Measurements from ENCODE around the gene FBXL17. TPM values are rescaled to one million over a fixed set of nuclear protein-coding genes. Genes with fewer than 3 reads are reported as not detected.

FBXL17 gene
- total RNA-seq, 1 experiment from 2014 or later, result 3.5 TPM

DNA sequence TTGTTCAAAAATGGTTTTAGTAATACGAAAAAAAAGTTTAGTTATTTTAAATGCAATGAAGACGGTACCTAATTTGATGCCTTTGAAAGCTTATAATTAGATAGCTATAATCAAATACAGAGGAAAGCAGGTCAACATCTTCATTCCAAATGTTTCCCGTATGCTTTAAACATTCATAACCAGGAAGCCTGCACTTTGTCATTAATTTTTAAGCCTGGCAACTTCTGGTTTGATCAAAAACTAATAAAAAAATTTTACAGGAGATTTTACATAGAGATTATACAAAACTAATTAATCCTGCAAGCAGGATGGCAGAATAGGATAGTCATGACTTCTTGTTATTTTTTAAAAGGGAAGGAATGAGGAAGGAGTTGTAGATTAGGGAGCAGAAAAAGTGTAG is 353.0 kb downstream of the FBXL17 start:
- ChIA-PET POLR2A (no interaction called here), CTCF (interaction anchor here (1.1 to 1.5 kb wide), 3 partner anchors 17 to 231 kb away, joined by 3 to 4 read pairs (median 3); no protein-coding TSS in a partner anchor)
- no peaks in the 10 kb centered on the region for H3K36me3 Mint-ChIP-seq
- DNase-seq (ENCODE audit: low spot score) (no peak), ATAC-seq (no peak)
- H3K4me1 Mint-ChIP-seq, result peaks cover 6% of the 10 kb centered on the region; the same call in 1 of the 2 replicates
- peaks cover 6% of the 10 kb centered on the region for H3K9me3 Mint-ChIP-seq
- TF ChIP-seq USF1 (CRISPR knock-in tag; IDR thresholded peaks at IDR 0.05), result no peak
- TF ChIP-seq GRHL2 (CRISPR knock-in tag; IDR thresholded peaks at IDR 0.05; ENCODE audit: insufficient replicate concordance, severe bottlenecking), result no peak
- TF ChIP-seq EMX1 (CRISPR knock-in tag; IDR thresholded peaks at IDR 0.05), result no peak
- no peak for TF ChIP-seq FOXP4 (CRISPR knock-in tag; IDR thresholded peaks at IDR 0.05)
- TF ChIP-seq NR1H2 (CRISPR knock-in tag; IDR thresholded peaks at IDR 0.05), result no peak
- no peak for TF ChIP-seq OVOL2 (CRISPR knock-in tag; IDR thresholded peaks at IDR 0.05; ENCODE audit: borderline replicate concordance)
- no peak for TF ChIP-seq PREB (CRISPR knock-in tag; IDR thresholded peaks at IDR 0.05; ENCODE audit: borderline replicate concordance)
- no peak for TF ChIP-seq ESRRA (CRISPR knock-in tag; IDR thresholded peaks at IDR 0.05; ENCODE audit: borderline replicate concordance)
- no peak for TF ChIP-seq FOXP1 (CRISPR knock-in tag; IDR thresholded peaks at IDR 0.05; ENCODE audit: borderline replicate concordance)
- no peak for TF ChIP-seq MYBL2 (CRISPR knock-in tag; IDR thresholded peaks at IDR 0.05)
- TF ChIP-seq PRRX2 (CRISPR knock-in tag; IDR thresholded peaks at IDR 0.05), result no peak
- TF ChIP-seq E2F5 (CRISPR knock-in tag; IDR thresholded peaks at IDR 0.05), result no peak
- no peak for TF ChIP-seq RORB (CRISPR knock-in tag; IDR thresholded peaks at IDR 0.05)
- TF ChIP-seq ZNF423 (CRISPR knock-in tag; IDR thresholded peaks at IDR 0.05), result no peak
- no peak for TF ChIP-seq FOXJ3 (CRISPR knock-in tag; IDR thresholded peaks at IDR 0.05; ENCODE audit: borderline replicate concordance)
- no peak for TF ChIP-seq CREB1 (CRISPR knock-in tag; IDR thresholded peaks at IDR 0.05)
- no peaks in the 10 kb centered on the region for H3K27me3 Mint-ChIP-seq (ENCODE audit: low read depth)
- no peak overlapping the region for H3K4me3 Mint-ChIP-seq
- no peak overlapping the region for H3K27ac Mint-ChIP-seq

- CTCF ChIA-PET, result interaction anchor here (1.5 kb wide), 2 partner anchors 17 to 173 kb away, joined by 3 to 4 read pairs; no protein-coding TSS in a partner anchor
- TF ChIP-seq ZNF416 (CRISPR knock-in tag; IDR thresholded peaks at IDR 0.05), result no peak
- H3K9me3 Mint-ChIP-seq, result peaks cover 6% of the 10 kb centered on the region
- DNase-seq (ENCODE audit: low spot score), result no peak
- peaks cover 6% of the 10 kb centered on the region; the same call in 1 of the 2 replicates for H3K4me1 Mint-ChIP-seq
- POLR2A ChIA-PET, result no interaction called here
- no peak overlapping the region for H3K4me3 Mint-ChIP-seq
- no peak overlapping the region for H3K27ac Mint-ChIP-seq
- H3K36me3 Mint-ChIP-seq, result no peaks in the 10 kb centered on the region
- no peaks in the 10 kb centered on the region for H3K27me3 Mint-ChIP-seq (ENCODE audit: low read depth)
- peak; percentile 72 for ATAC-seq
Measured at GRCh38 chr5:108028412-108028811, 353.5 kb downstream of the FBXL17 start.

DNA sequence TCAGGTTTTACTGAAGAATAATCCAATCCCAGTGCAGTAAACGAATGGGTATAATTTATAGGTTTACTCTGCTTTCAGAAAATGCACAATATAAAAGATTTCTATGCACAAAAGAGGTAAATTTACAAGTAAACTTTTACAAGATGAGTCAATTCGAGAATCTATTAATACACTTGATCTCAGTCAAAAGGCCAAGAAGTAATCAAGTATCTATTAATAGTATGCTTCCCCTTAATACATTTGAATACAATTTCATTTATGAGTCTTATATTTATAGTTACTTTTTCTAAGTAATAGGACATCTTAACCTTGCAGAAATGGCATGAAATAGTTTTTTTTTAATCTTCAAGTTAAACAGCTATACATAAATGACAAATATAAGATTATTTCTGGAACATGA is 355.9 kb downstream of the FBXL17 start:
- H3K9me3 Mint-ChIP-seq, result no peaks in the 10 kb centered on the region
- H3K27me3 Mint-ChIP-seq (ENCODE audit: low read depth), result no peaks in the 10 kb centered on the region
- ChIA-PET CTCF (no interaction called here), POLR2A (no interaction called here)
- no peak overlapping the region for H3K27ac Mint-ChIP-seq
- H3K4me3 Mint-ChIP-seq, result no peak overlapping the region
- no peaks in the 10 kb centered on the region for H3K36me3 Mint-ChIP-seq
- TF ChIP-seq, protein P1, sequence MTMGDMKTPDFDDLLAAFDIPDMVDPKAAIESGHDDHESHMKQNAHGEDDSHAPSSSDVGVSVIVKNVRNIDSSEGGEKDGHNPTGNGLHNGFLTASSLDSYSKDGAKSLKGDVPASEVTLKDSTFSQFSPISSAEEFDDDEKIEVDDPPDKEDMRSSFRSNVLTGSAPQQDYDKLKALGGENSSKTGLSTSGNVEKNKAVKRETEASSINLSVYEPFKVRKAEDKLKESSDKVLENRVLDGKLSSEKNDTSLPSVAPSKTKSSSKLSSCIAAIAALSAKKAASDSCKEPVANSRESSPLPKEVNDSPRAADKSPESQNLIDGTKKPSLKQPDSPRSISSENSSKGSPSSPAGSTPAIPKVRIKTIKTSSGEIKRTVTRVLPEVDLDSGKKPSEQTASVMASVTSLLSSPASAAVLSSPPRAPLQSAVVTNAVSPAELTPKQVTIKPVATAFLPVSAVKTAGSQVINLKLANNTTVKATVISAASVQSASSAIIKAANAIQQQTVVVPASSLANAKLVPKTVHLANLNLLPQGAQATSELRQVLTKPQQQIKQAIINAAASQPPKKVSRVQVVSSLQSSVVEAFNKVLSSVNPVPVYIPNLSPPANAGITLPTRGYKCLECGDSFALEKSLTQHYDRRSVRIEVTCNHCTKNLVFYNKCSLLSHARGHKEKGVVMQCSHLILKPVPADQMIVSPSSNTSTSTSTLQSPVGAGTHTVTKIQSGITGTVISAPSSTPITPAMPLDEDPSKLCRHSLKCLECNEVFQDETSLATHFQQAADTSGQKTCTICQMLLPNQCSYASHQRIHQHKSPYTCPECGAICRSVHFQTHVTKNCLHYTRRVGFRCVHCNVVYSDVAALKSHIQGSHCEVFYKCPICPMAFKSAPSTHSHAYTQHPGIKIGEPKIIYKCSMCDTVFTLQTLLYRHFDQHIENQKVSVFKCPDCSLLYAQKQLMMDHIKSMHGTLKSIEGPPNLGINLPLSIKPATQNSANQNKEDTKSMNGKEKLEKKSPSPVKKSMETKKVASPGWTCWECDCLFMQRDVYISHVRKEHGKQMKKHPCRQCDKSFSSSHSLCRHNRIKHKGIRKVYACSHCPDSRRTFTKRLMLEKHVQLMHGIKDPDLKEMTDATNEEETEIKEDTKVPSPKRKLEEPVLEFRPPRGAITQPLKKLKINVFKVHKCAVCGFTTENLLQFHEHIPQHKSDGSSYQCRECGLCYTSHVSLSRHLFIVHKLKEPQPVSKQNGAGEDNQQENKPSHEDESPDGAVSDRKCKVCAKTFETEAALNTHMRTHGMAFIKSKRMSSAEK (CRISPR knock-in tag; IDR thresholded peaks at IDR 0.05; ENCODE audit: borderline replicate concordance), result no peak
- peaks cover 6% of the 10 kb centered on the region; the same call in 1 of the 2 replicates for H3K4me1 Mint-ChIP-seq
- ATAC-seq (no peak), DNase-seq (ENCODE audit: low spot score) (no peak)

Data from WTC11 (cell line).